HepG2 (cell line): Measurements from ENCODE around the gene MRPL58. TPM values are rescaled to one million over a fixed set of nuclear protein-coding genes. Genes with fewer than 3 reads are reported as not detected.
A peak's percentile ranks its signal among the peaks of the same experiment; 100 is the strongest.

Source experiments
- ATF7-NPFF ChIP-seq: sonication (generic); formaldehyde crosslinking; IDR thresholded peaks from 2 replicates; pipeline ENCODE4 v1.8.1; 2023; ENCODE audit warnings: mild to moderate bottlenecking, low read depth, missing genetic modification reagents, moderate library complexity
- CREM ChIP-seq, 2 experiments: sonication (generic) in 1 of 2; formaldehyde crosslinking in 1 of 2; IDR thresholded peaks; 2 replicates each; pipeline versions ENCODE4 v1.4.0 to v1.6.1; 2016 to 2020; ENCODE audit warnings: antibody characterized with exemption in 1 of 2, mild to moderate bottlenecking in 1 of 2, missing genetic modification reagents in 1 of 2
- HCFC1 ChIP-seq: fragments of 150-350 bp; IDR thresholded peaks from 2 replicates; pipeline ENCODE4 v1.6.1; 2014; ENCODE audit warnings: low read depth, low read length
- HNRNPK ChIP-seq: fragments of 200-400 bp; formaldehyde crosslinking; IDR thresholded peaks from 2 replicates; pipeline ENCODE4 v1.6.1; 2018; ENCODE audit warnings: low read length, low read depth, moderate library complexity, mild to moderate bottlenecking; ENCODE audit not compliant: poor library complexity, severe bottlenecking
- ISL2 ChIP-seq: sonication (generic); formaldehyde crosslinking; IDR thresholded peaks from 2 replicates; pipeline ENCODE4 v1.5.0; 2020; ENCODE audit warnings: missing genetic modification reagents
- MXD4 ChIP-seq: IDR thresholded peaks from 2 replicates; pipeline ENCODE4 v1.6.1; 2016; ENCODE audit warnings: mild to moderate bottlenecking, missing biosample characterization, missing genetic modification reagents
- POLR2G ChIP-seq: fragments of 200-400 bp; formaldehyde crosslinking; IDR thresholded peaks from 2 replicates; pipeline ENCODE4 v1.6.1; 2018; ENCODE audit warnings: mild to moderate bottlenecking, low read depth, low read length, moderate library complexity
- RAD21 ChIP-seq: fragments of 450-650 bp; formaldehyde crosslinking; IDR thresholded peaks from 2 replicates; pipeline ENCODE4 v1.5.0; 2020; ENCODE audit warnings: mild to moderate bottlenecking
- REXO4 ChIP-seq: sonication (generic); formaldehyde crosslinking; IDR thresholded peaks from 2 replicates; pipeline ENCODE4 v1.8.0; 2022; ENCODE audit warnings: missing genetic modification reagents, mild to moderate bottlenecking, borderline replicate concordance
- TMF1 ChIP-seq: sonication (generic); formaldehyde crosslinking; IDR thresholded peaks from 2 replicates; pipeline ENCODE4 v1.8.1; 2022; ENCODE audit warnings: low read depth, missing genetic modification reagents
- U2AF1 ChIP-seq: fragments of 200-400 bp; formaldehyde crosslinking; optimal IDR thresholded peaks from 2 replicates; pipeline ENCODE3; 2017; ENCODE audit warnings: mild to moderate bottlenecking, low read depth, low read length
- YEATS4 ChIP-seq: sonication (generic); formaldehyde crosslinking; IDR thresholded peaks from 2 replicates; pipeline ENCODE4 v1.4.0; 2020; ENCODE audit warnings: missing genetic modification reagents, borderline replicate concordance
- ZNF451 ChIP-seq: sonication (generic); formaldehyde crosslinking; IDR thresholded peaks from 2 replicates; pipeline ENCODE4 v1.5.0; 2020; ENCODE audit warnings: mild to moderate bottlenecking, missing genetic modification reagents
- ZNF883 ChIP-seq: sonication (generic); formaldehyde crosslinking; IDR thresholded peaks from 2 replicates; pipeline ENCODE4 v1.5.1; 2020; ENCODE audit warnings: mild to moderate bottlenecking, missing genetic modification reagents; ENCODE audit errors: not compliant biosample characterization
- ZSCAN21 ChIP-seq: sonication (generic); formaldehyde crosslinking; IDR thresholded peaks from 2 replicates; pipeline ENCODE4 v1.8.0; 2022; ENCODE audit warnings: mild to moderate bottlenecking, missing genetic modification reagents, moderate library complexity, borderline replicate concordance
- polyA plus RNA-seq, 8 experiments: library from polyadenylated mRNA; depleted of rRNA in 3 of 8; stranded (reverse) in 7 of 8; unstranded in 1 of 8; fragments of >200 nt; fragmentation: Illumina TruSeq in 4 of 8; extraction: Trizol in 4 of 8; gene quantifications; 2 replicates each; pipeline versions ENCODE4 v1.2.1 to v1.2.3, GENCODE V29; 2011 to 2016; ENCODE audit warnings: low read depth in 4 of 8, missing spikeins in 1 of 8, mixed read lengths in 1 of 8; ENCODE audit not compliant: insufficient read depth in 1 of 8
- total RNA-seq, 5 experiments: library from RNA; depleted of rRNA; stranded (reverse); fragments of >200 nt; fragmentation: Illumina TruSeq; extraction: Trizol; gene quantifications; 2 replicates each; pipeline ENCODE4 v1.2.3, GENCODE V29; 2016; ENCODE audit warnings: low read depth in 1 of 5
- TF ChIP-seq, protein P1 (sequence below): sonication (generic); formaldehyde crosslinking; IDR thresholded peaks from 2 replicates; pipeline ENCODE4 v1.5.0; 2020; ENCODE audit warnings: missing genetic modification reagents
- TF ChIP-seq, protein P2 (sequence below): sonication (generic); formaldehyde crosslinking; conservative IDR thresholded peaks from 2 replicates; pipeline ENCODE4 v1.8.0; 2022; ENCODE audit warnings: low read depth, missing genetic modification reagents
- TF ChIP-seq, protein P3 (sequence below): sonication (generic); formaldehyde crosslinking; IDR thresholded peaks from 2 replicates; pipeline ENCODE4 v1.8.0; 2022; ENCODE audit warnings: mild to moderate bottlenecking, missing genetic modification reagents, moderate library complexity

MRPL58 gene
- total and polyA plus RNA-seq, 2 of the 13 experiments (the other 11 are each of a cell fraction or from before 2014, with no cell fraction given), result 44.9 to 68.9 TPM

DNA sequence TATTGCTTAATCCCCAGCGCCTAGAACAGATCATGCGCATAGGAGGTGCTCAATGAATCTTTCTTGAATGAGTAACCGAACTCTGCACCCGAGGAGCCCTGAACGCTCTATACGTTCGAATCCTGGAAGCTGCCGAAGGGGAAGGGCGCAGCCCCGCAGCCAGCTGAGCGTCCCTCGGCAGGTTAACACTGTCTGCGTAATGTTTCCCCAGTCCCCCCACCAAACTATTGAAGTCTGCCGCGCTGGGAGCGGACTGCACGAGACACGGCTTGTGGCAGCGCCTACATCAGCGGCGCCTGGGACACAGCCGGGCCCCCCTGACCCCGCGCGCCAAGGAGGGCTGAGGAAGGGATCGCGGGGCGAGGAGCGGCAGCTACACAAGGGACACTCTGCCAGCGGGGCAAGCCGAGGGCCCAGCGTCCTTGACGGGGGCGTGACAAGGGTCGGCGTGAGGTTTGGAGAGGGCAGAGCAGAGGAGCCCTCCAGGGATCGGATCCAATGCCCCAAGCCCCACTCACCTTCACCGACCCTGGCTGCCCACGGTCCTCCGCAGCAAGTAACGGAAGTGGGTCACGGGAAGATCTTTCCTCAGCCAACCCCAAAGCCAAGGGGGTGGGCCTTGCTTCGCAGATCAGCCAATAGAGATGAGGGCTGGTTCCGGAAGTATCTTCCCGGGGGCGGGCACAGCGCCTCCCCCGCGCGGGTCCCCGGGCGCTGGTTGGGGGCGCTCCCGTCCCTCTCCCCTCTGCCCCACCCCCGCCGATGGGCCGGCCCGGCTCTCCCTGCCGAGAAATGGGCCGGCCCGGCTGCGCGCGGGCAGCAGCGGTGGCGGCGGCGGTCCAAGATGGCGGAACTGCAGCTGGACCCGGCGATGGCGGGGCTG is 34.2 kb downstream of the MRPL58 start, which contains the start of the genes ATP5PD and KCTD2 (continued):
- peak; percentile 71; the same call in 1 of the 2 replicates for TF ChIP-seq CREM (IDR thresholded peaks at IDR 0.05)
- no peak for TF ChIP-seq CREM (CRISPR knock-in tag; IDR thresholded peaks at IDR 0.05)
- no peak for TF ChIP-seq REXO4 (CRISPR knock-in tag)
- peak; percentile 38 for TF ChIP-seq U2AF1
- peak; percentile 18 for TF ChIP-seq RAD21
- TF ChIP-seq, protein P1, sequence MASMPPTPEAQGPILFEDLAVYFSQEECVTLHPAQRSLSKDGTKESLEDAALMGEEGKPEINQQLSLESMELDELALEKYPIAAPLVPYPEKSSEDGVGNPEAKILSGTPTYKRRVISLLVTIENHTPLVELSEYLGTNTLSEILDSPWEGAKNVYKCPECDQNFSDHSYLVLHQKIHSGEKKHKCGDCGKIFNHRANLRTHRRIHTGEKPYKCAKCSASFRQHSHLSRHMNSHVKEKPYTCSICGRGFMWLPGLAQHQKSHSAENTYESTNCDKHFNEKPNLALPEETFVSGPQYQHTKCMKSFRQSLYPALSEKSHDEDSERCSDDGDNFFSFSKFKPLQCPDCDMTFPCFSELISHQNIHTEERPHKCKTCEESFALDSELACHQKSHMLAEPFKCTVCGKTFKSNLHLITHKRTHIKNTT (CRISPR knock-in tag), result no peak
- TF ChIP-seq ZNF451 (CRISPR knock-in tag), result peak; percentile 92
- TF ChIP-seq ATF7-NPFF (CRISPR knock-in tag), result peak; percentile 89; the same call in 1 of the 2 replicates
- TF ChIP-seq POLR2G, result peak; percentile 98
- TF ChIP-seq ISL2, result no peak; the same call in 1 of the 2 replicates
- TF ChIP-seq, protein P2, sequence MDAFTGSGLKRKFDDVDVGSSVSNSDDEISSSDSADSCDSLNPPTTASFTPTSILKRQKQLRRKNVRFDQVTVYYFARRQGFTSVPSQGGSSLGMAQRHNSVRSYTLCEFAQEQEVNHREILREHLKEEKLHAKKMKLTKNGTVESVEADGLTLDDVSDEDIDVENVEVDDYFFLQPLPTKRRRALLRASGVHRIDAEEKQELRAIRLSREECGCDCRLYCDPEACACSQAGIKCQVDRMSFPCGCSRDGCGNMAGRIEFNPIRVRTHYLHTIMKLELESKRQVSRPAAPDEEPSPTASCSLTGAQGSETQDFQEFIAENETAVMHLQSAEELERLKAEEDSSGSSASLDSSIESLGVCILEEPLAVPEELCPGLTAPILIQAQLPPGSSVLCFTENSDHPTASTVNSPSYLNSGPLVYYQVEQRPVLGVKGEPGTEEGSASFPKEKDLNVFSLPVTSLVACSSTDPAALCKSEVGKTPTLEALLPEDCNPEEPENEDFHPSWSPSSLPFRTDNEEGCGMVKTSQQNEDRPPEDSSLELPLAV, result no peak
- peak; percentile 92 for TF ChIP-seq ZSCAN21
- TF ChIP-seq ZNF883 (CRISPR knock-in tag), result peak; percentile 83
- TF ChIP-seq TMF1 (CRISPR knock-in tag), result no peak; the same call in 1 of the 2 replicates
- TF ChIP-seq MXD4, result peak; percentile 74; the same call in 1 of the 2 replicates
- TF ChIP-seq HCFC1, result peak; percentile 53; the same call in 1 of the 2 replicates
- TF ChIP-seq HNRNPK, result peak; percentile 90
- TF ChIP-seq, protein P3, sequence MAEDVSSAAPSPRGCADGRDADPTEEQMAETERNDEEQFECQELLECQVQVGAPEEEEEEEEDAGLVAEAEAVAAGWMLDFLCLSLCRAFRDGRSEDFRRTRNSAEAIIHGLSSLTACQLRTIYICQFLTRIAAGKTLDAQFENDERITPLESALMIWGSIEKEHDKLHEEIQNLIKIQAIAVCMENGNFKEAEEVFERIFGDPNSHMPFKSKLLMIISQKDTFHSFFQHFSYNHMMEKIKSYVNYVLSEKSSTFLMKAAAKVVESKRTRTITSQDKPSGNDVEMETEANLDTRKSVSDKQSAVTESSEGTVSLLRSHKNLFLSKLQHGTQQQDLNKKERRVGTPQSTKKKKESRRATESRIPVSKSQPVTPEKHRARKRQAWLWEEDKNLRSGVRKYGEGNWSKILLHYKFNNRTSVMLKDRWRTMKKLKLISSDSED (CRISPR knock-in tag), result no peak
- TF ChIP-seq YEATS4 (CRISPR knock-in tag), result peak; percentile 83; the same call in 1 of the 2 replicates
